ENCODE measurements around the gene OSBP2. TPM values are rescaled to one million over a fixed set of nuclear protein-coding genes. Genes with fewer than 3 reads are reported as not detected.
A peak's percentile ranks its signal among the peaks of the same experiment; 100 is the strongest.

Gene OSBP2
- total and polyA plus RNA-seq, 2 experiments from 2014 or later, result 2.1 to 2.9 TPM

DNA sequence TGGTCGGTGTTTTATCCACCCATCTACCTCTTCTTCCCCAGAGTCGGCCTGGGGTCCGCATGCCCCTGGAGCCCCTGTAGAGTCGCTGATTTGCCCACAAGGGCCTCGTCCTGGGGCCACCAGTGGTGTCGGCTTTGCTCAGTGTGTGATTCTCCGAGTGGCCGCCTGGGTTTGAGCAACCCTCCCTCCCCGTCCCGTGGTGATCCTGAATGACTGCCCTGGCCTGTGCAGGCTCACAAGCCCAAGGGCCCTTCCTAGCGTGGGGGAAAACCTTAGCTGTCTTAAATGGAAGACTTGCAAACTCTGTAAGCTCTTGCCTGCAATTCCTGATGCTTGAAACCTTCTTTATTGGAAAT is 128.3 kb downstream of the OSBP2 start:
- H3K9me3 Mint-ChIP-seq, result no peaks in the 10 kb centered on the region
- Histone ChIP-seq H3K4me3 (peak overlapping the region; percentile 72), H3K9me2 (ENCODE audit: insufficient read depth) (no peaks in the 10 kb centered on the region), H3F3A (replicated peaks; ENCODE audit: low read depth) (no peaks in the 10 kb centered on the region), H3K27ac (ENCODE audit: low read depth) (no peak overlapping the region), H3K4me1 (ENCODE audit: insufficient read depth) (peaks cover 5% of the 10 kb centered on the region; the same call in 1 of the 2 replicates), H2AFZ (peak overlapping the region; percentile 96), H3K79me2 (replicated peaks; ENCODE audit: insufficient read depth) (no peaks in the 10 kb centered on the region), H3K27me3 (ENCODE audit: insufficient read depth) (peaks cover 41% of the 10 kb centered on the region), H3K36me3 (ENCODE audit: insufficient read depth) (no peaks in the 10 kb centered on the region), H4K20me1 (replicated peaks; ENCODE audit: insufficient read depth) (no peaks in the 10 kb centered on the region), H3K4me2 (peak overlapping the region; percentile 90)
- H3K4me3 Mint-ChIP-seq, result peak overlapping the region; percentile 67
- ATAC-seq (peak; percentile 92), DNase-seq (ENCODE audit: low spot score) (peak; percentile 70)
- H3K27ac Mint-ChIP-seq, result no peak overlapping the region
- no peaks in the 10 kb centered on the region for H3K36me3 Mint-ChIP-seq (ENCODE audit: low read depth)
- H3K27me3 Mint-ChIP-seq (ENCODE audit: insufficient read depth, low read depth, poor library complexity), result peaks cover 30% of the 10 kb centered on the region
- TF ChIP-seq STAT1 (IDR thresholded peaks at IDR 0.05; ENCODE audit: unreplicated experiment), result no peak
- TF ChIP-seq ZNF114 (CRISPR knock-in tag; IDR thresholded peaks at IDR 0.05), result no peak
- no peak for TF ChIP-seq POLR2AphosphoS5 (IDR thresholded peaks at IDR 0.05; ENCODE audit: low read depth)
- no peak for TF ChIP-seq NANOG (IDR thresholded peaks at IDR 0.05; ENCODE audit: borderline replicate concordance)
- TF ChIP-seq, protein P1, sequence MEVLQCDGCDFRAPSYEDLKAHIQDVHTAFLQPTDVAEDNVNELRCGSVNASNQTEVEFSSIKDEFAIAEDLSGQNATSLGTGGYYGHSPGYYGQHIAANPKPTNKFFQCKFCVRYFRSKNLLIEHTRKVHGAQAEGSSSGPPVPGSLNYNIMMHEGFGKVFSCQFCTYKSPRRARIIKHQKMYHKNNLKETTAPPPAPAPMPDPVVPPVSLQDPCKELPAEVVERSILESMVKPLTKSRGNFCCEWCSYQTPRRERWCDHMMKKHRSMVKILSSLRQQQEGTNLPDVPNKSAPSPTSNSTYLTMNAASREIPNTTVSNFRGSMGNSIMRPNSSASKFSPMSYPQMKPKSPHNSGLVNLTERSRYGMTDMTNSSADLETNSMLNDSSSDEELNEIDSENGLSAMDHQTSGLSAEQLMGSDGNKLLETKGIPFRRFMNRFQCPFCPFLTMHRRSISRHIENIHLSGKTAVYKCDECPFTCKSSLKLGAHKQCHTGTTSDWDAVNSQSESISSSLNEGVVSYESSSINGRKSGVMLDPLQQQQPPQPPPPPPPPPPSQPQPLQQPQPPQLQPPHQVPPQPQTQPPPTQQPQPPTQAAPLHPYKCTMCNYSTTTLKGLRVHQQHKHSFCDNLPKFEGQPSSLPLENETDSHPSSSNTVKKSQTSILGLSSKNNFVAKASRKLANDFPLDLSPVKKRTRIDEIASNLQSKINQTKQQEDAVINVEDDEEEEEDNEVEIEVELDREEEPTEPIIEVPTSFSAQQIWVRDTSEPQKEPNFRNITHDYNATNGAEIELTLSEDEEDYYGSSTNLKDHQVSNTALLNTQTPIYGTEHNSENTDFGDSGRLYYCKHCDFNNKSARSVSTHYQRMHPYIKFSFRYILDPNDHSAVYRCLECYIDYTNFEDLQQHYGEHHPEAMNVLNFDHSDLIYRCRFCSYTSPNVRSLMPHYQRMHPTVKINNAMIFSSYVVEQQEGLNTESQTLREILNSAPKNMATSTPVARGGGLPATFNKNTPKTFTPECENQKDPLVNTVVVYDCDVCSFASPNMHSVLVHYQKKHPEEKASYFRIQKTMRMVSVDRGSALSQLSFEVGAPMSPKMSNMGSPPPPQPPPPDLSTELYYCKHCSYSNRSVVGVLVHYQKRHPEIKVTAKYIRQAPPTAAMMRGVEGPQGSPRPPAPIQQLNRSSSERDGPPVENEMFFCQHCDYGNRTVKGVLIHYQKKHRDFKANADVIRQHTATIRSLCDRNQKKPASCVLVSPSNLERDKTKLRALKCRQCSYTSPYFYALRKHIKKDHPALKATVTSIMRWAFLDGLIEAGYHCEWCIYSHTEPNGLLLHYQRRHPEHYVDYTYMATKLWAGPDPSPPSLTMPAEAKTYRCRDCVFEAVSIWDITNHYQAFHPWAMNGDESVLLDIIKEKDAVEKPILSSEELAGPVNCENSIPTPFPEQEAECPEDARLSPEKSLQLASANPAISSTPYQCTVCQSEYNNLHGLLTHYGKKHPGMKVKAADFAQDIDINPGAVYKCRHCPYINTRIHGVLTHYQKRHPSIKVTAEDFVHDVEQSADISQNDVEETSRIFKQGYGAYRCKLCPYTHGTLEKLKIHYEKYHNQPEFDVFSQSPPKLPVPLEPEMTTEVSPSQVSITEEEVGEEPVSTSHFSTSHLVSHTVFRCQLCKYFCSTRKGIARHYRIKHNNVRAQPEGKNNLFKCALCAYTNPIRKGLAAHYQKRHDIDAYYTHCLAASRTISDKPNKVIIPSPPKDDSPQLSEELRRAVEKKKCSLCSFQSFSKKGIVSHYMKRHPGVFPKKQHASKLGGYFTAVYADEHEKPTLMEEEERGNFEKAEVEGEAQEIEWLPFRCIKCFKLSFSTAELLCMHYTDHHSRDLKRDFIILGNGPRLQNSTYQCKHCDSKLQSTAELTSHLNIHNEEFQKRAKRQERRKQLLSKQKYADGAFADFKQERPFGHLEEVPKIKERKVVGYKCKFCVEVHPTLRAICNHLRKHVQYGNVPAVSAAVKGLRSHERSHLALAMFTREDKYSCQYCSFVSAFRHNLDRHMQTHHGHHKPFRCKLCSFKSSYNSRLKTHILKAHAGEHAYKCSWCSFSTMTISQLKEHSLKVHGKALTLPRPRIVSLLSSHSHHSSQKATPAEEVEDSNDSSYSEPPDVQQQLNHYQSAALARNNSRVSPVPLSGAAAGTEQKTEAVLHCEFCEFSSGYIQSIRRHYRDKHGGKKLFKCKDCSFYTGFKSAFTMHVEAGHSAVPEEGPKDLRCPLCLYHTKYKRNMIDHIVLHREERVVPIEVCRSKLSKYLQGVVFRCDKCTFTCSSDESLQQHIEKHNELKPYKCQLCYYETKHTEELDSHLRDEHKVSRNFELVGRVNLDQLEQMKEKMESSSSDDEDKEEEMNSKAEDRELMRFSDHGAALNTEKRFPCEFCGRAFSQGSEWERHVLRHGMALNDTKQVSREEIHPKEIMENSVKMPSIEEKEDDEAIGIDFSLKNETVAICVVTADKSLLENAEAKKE (CRISPR knock-in tag; IDR thresholded peaks at IDR 0.05), result no peak
- TF ChIP-seq EZH2phosphoT487 (IDR thresholded peaks at IDR 0.05; ENCODE audit: unreplicated experiment), result no peak
- TF ChIP-seq, protein P2, sequence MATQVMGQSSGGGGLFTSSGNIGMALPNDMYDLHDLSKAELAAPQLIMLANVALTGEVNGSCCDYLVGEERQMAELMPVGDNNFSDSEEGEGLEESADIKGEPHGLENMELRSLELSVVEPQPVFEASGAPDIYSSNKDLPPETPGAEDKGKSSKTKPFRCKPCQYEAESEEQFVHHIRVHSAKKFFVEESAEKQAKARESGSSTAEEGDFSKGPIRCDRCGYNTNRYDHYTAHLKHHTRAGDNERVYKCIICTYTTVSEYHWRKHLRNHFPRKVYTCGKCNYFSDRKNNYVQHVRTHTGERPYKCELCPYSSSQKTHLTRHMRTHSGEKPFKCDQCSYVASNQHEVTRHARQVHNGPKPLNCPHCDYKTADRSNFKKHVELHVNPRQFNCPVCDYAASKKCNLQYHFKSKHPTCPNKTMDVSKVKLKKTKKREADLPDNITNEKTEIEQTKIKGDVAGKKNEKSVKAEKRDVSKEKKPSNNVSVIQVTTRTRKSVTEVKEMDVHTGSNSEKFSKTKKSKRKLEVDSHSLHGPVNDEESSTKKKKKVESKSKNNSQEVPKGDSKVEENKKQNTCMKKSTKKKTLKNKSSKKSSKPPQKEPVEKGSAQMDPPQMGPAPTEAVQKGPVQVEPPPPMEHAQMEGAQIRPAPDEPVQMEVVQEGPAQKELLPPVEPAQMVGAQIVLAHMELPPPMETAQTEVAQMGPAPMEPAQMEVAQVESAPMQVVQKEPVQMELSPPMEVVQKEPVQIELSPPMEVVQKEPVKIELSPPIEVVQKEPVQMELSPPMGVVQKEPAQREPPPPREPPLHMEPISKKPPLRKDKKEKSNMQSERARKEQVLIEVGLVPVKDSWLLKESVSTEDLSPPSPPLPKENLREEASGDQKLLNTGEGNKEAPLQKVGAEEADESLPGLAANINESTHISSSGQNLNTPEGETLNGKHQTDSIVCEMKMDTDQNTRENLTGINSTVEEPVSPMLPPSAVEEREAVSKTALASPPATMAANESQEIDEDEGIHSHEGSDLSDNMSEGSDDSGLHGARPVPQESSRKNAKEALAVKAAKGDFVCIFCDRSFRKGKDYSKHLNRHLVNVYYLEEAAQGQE (IDR thresholded peaks at IDR 0.05; ENCODE audit: unreplicated experiment), result no peak
- no peak for TF ChIP-seq JUNB (IDR thresholded peaks at IDR 0.05; ENCODE audit: unreplicated experiment)
- TF ChIP-seq EZH2 (IDR thresholded peaks at IDR 0.05; ENCODE audit: low read depth, unreplicated experiment), result no peak
- TF ChIP-seq, protein P3, sequence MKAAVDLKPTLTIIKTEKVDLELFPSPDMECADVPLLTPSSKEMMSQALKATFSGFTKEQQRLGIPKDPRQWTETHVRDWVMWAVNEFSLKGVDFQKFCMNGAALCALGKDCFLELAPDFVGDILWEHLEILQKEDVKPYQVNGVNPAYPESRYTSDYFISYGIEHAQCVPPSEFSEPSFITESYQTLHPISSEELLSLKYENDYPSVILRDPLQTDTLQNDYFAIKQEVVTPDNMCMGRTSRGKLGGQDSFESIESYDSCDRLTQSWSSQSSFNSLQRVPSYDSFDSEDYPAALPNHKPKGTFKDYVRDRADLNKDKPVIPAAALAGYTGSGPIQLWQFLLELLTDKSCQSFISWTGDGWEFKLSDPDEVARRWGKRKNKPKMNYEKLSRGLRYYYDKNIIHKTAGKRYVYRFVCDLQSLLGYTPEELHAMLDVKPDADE (IDR thresholded peaks at IDR 0.05), result no peak
- no peak for TF ChIP-seq ZNF331 (CRISPR knock-in tag; IDR thresholded peaks at IDR 0.05; ENCODE audit: low read depth)
- no peak for TF ChIP-seq CREB1 (CRISPR knock-in tag; IDR thresholded peaks at IDR 0.05; ENCODE audit: low read depth)
- TF ChIP-seq, protein P4, sequence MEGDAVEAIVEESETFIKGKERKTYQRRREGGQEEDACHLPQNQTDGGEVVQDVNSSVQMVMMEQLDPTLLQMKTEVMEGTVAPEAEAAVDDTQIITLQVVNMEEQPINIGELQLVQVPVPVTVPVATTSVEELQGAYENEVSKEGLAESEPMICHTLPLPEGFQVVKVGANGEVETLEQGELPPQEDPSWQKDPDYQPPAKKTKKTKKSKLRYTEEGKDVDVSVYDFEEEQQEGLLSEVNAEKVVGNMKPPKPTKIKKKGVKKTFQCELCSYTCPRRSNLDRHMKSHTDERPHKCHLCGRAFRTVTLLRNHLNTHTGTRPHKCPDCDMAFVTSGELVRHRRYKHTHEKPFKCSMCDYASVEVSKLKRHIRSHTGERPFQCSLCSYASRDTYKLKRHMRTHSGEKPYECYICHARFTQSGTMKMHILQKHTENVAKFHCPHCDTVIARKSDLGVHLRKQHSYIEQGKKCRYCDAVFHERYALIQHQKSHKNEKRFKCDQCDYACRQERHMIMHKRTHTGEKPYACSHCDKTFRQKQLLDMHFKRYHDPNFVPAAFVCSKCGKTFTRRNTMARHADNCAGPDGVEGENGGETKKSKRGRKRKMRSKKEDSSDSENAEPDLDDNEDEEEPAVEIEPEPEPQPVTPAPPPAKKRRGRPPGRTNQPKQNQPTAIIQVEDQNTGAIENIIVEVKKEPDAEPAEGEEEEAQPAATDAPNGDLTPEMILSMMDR (conservative IDR thresholded peaks at IDR 0.05; ENCODE audit: low read depth in 2 of 2), result no peak
- H3K4me1 Mint-ChIP-seq, result no peaks in the 10 kb centered on the region
